Islet precursor cell (in vitro differentiated cells): ENCODE results near the gene GALNT1.

ENCODE experiments used
- DNase-seq: peaks from one replicate; pipeline ENCODE4 v3.0.0-alpha.2; 2018

The GALNT1 gene

DNA sequence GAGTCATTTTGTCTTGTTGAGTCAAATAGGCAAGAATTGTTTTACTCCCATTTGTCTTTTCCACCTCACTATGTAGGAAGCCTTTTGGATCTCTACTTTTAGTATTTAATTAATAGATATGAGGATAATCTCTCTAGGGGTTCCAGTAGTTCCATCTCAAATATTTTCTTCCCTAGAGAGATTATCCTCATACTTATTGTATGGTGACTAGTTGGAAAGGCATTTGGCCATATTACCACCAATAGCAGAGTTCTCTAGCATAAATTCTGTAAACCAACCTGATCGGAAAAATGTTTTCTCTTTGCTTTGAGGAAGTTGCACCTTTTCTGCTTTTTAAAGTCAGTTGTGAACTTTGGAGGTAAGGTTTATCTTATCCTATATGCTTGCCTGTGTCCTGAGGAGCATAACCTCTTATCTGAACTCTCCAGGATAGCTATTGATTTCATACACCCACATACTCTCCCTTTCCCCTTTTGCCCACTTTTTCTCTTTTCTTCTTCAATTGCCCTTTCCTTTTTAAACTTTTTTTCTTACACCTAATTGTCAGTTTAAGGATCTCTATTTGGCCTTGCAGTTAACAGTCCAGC is 100.8 kb downstream of the GALNT1 start:
- DNase-seq = no peak

DNA sequence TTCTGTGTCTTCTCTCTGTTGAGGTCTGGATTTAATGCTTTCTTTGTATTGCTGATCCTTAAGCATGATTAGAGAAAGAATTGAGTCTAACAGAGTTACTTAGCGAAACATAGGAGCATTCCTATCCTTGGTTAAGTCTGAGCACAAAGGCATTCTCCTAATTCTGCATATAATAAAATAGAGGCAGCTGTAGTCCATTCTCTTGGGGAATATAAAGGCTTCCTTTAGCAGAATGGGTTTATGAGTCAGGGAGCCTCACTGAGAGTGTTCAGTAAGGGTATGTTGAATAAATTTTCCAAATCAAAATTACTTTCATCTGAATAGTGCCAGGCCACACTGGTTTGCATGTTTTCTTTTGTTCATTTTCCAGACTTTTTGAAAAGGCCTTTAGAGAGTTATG is 101.5 kb downstream of the GALNT1 start:
- DNase-seq = no peak

DNA sequence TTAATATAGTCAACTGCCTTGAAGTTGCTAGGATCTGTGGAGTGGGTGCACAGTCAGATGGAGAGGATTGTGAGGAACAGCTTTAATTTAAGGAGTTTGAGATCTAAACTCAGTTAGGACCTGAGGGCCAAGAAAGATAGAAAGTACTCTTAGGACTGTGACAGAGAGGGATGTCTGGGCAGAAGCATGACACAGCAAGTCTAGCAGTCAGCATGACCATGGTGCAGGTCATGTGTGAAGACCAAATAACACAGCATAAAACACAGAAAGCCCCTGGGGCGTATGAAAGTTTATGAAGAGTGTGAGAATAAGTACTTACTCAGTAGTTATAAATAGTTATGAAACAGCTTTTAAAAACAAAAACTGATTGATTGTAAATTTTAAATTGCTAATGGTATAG is 107.2 kb downstream of the GALNT1 start:
- DNase-seq = no peak

DNA sequence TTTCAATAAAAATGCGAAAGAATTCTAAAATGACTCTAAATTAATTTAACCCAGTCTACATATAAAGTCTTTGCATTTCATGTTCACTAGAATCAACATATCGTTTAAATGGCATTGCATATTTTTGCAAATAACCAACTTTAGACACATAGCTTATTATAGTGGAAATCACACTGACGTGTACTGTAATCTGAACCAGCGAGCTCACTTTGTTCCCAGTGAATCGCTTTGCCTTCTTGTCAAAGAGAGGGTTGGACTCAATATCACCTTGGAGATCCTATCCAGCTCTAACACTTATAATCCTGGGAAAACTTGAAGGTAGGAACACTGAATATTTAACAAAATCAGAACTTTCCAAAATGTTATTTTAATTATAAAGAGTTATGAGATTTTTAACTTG is 108.2 kb downstream of the GALNT1 start:
- no peak for DNase-seq

DNA sequence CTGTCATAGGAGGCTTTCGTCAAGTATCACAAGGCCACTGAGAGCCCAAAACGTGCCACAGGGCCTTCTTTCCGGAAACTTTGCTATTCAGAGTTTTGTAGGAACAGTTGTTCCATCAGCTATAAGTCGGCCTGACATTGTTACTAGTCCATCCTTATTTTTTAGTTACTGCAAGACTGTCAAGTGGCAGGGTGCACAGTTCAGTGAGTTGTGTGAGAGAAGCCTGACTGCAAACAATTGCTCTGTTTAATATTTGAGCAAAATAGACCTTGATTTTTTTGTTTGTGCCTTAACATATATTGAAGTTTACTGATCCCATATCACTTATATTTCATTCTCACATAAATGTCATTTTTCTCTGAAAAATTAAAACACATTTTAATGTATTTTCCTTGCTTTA is 110.1 kb downstream of the GALNT1 start:
- DNase-seq = no peak

DNA sequence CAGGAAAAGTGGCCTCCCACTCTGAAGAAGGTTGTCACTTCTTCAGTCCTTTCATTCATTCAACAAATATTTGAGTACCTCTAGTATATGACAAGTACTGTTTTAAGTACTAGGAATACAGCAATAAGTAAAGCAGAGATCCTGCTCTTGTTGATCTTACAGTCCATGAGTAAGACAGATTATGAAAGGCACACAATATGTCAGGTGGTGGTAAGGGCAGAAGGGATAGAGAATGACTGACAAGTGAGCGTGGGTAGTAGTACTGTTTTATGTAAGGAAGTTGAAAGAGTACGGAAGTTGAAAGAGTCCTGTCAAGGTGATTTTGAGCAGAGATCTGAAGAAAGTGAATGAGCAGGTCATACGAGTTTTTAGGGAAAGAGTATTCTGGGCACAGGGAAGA is 111.3 kb downstream of the GALNT1 start:
- DNase-seq = no peak

DNA sequence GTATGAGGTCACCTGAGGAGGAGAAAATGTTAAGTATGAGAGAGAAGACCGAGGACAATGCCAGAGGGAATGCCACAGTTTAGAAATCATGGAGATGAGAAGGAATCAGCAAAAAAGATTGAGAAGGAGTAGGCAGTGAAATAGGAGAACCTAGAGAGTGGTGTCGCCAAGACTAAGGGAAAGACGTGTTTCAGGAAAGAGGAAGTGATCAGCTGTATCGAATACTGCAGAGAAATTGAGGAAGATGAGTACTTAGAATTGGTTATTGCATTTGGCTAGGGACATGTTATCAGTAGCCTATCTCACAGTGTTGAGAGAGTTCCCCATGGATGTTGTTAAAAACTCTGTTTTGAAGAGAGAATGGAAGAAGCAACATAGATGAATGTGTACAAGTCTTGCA is 112.3 kb downstream of the GALNT1 start:
- no peak for DNase-seq

DNA sequence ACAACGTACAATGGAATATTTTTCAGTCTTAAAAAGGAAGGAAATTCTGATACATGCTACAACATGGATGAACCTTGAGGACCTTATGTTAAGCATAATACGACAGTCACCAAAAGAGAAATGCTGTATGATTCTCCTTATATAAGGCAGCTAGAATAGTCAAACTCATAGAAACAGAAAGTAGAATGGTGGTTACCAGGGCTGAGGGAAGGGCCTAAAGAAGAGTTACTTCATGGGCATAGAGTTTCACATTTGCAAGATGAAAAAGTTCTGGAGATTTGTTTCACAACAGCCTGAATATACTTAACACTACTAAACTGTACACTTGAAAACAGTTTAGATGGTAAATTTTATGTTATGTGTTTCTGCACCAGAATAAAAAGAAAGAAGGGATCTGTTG is 113.3 kb downstream of the GALNT1 start:
- DNase-seq = no peak

DNA sequence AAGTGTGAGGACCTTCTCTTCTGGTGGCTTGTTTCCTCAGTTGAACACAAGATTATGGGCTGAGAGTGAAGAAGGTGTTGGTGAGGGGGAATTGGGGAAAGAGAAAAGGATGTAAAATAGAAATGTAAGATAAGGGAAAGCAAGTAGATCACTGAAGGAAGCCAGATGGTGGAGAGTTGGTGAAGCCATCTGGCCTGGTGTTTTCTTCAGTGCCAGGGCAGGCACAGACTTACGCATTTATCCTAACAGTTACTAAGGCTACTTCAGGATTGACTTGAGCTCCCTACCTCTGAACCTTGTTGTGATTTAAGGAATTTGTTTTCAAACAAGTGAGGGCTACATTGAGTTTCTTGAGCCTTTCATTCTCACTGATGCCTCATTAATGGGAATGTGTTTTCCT is 113.8 kb downstream of the GALNT1 start:
- DNase-seq = no peak

DNA sequence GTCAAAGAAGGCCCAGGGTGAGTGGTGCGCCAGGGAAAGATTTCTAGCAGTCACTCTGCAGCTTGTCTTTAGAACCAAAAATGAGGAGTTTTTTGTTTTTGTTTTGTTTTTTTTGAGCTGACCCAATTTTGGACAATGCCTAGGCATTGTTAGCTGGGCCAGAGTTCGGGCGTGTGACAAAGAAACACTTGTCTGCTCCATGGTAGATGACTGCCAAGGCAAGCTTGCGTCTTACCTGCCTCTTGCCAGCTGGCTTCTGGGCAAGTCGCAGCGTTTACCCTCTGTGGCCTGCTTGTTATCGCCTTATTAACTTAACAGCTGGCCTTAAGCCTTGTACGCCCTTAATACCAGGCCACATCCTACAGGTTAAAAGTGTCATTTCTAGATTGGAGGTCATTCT is 114.3 kb downstream of the GALNT1 start:
- DNase-seq = no peak

DNA sequence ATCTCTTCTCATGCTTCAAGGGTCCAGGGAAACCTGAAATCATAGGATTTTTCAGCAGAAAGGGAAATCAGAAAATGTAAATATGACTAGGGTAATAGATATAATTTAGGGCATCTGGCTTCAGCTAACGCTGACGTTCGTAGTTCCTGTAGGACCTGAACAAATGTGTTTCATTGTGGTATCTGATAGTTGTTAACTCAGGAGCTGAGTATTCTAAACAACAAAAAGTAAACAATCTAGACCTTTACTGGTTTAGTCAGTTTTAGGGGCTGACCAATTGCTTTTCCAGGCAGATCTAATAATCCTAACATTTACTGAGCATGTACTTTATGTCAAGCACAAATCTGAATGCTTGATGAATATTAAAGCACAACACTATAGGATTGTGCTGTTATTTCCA is 114.8 kb downstream of the GALNT1 start:
- no peak for DNase-seq

DNA sequence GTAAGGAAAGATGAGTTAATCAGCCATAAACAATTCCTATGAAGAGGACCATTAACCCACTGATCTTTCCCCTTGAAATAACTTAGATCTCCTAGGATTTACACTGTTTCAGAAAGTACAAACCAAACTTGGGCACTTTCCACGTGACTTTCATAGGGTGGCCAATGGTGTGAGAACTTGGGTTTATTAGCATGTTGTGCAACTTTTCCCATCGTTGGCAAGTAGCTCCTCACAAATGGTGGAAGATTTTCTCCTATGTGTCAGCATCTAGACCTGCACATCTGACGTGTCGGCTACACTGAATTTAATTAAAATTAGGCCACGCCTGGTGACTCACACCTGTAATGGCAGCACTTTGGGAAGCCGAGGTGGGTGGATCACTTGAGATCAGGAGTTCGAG is 116.3 kb downstream of the GALNT1 start:
- no peak for DNase-seq

DNA sequence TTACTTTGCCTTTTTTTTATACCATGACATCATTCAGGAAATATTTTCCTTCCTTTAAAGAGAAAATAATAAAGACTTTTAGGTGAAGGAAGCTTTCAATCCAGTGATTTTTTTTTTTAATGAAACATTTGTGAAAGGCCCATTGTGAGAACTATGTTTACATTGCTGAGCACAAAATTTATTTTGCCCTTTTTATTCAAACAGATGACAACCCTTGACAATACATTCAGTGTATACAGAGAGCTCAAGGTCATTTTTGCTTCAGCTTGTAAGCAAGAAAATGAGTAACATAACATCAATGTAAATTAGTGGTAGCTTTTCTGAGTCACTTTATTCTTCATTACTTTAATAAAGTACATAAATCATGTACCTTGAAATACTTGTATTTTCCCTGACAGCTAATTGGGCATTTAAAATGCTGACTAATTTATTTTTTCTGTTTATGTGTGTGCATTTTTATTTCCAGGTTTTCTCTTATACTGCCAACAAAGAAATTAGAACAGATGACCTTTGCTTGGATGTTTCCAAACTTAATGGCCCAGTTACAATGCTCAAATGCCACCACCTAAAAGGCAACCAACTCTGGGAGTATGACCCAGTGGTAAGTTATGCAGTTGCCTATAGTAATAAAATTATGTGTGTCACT is 121.6 kb downstream of the GALNT1 start:
- DNase-seq = no peak

DNA sequence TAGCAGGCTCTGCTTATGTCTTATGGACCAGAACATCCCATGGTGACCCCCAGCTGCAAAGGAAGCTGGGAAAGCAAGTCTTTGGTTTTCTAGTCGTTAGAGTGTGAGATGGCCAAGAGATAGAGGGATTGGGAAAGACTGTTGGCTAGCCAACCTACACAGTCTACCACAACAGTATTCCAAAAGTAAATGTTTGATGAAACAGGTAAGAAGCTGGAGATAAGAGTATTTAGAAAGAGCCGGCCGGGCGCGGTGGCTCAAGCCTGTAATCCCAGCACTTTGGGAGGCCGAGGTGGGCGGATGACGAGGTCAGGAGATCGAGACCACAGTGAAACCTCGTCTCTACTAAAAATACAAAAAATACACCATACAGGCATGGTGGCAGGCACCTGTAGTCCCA is 124.4 kb downstream of the GALNT1 start:
- no peak for DNase-seq

DNA sequence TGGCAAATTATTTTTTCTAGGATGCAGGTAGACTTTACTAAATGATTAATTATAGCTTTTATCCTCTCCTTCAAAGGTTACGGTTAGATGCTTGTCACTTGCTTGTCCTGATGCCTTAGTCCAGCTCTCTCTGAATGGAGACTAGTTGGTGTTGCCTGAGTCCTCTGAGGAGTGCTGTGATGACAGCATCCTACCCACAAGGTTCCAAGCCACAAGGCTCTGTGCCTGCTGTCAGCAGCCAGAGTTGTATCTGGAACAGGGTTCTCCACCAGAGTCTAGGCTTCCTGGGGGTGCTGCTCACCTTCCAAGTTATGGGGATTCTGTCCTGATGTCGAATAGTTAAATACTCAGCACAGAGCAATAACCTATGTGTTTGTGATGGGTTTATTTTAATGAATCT is 125.7 kb downstream of the GALNT1 start:
- no peak for DNase-seq

DNA sequence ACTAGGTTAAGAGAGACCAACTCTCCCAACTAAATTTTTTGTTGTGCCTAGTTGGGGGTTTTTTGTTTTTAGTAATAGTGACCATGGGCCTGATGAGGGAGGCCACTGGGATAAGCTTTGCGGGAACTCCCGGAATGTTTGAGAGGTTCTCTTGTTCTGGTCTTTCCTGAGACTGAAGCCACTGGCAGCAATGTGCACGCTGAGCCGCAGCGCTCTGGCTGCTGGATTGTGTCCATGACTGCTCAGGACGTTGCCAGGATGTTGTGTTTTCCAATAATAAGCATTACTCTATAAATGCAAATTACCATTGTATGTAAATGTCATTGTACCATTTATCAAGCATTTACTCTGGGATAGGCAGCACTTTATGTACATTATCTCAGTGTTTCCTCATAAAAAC is 126.1 kb downstream of the GALNT1 start:
- DNase-seq = no peak

DNA sequence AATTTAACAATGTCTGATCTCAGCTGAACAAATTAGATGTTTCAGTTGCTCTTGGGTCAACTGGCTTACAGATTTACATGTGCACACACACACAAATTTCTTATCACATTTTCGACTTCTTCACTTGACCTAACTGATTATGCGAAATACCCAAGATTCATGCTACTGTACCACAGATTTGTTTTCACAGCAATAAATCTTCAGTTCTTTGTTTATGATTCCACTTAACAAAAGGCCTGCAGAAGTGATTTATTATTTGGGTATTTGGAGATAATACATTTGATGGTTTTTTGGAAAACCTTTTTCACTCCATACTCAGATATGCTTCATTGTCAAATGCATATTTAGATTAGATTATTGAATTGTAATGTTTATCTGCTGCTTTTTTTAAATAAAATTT is 129.0 kb downstream of the GALNT1 start:
- no peak for DNase-seq

DNA sequence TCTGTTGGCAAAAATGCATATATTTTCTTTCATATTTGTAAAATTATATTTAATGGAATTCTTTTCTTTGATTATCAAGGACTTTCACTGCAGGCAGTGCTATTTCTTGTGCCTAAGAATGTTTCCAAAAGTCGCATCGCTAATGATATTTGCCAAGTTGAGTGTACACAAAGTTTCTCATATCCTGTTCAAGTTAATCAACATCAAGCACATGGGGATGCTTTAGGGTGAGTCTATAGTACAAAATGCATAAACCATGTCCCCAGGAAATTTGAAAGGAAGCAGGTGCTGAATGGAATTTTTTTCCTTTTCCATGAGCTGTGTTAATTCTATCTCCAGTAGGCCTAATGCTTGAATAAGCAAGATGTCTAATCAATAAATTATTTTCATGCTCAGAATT is 129.7 kb downstream of the GALNT1 start:
- no peak for DNase-seq

DNA sequence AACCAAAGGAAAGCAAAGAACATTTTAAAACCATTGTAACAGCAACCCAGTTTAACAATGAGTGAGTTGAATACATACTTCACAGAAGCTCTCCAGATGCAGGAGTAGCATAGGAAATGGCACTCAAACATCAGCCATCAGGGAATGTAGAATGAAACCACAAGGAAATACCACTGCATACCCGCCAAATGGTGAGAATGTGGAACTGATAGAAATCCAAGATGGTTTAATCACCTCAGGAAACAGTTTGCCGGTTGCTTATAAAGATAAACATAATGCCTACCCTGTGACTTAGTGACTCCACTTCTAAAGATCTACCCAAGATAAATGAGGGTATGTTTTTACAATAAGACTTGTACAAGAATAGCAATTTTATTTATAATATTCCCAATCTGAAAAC is 132.0 kb downstream of the GALNT1 start:
- no peak for DNase-seq

DNA sequence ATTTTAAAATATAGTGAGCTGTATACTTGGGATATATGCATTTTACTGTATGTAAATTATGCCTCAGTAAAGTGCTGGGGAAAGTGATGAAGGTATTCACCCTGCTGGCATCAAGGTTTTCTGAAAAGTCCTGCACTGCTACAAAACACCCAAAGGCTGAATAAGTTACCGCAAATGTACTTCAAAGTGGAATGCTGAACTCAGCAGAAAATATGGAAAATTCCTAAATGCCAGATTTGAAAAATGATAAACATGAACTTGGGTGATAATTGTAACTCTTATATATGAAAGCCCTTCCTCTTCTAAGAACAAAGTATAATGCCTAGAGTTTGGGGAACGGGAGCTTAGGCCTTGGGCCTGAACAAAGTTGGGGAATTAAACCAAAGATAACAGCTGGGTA is 133.0 kb downstream of the GALNT1 start:
- no peak for DNase-seq

DNA sequence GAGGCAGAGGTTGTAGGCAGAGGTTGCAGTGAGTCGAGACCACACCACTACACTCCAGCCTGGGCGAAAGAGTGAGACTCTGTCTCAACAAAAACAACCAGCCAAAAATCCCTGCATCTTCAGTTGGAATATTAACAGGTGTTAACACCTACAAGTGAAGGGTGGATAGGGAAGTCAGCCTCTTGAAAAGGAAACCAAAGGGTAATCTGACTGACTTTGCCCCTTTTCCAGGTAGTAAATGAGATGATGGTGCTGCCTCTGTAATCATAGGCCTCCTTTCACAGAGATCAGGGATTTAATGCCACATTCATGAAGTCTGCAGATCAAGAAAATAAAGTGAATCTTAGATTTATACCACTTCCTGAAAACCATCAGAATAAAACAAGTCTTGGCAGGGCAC is 133.6 kb downstream of the GALNT1 start:
- DNase-seq = no peak

DNA sequence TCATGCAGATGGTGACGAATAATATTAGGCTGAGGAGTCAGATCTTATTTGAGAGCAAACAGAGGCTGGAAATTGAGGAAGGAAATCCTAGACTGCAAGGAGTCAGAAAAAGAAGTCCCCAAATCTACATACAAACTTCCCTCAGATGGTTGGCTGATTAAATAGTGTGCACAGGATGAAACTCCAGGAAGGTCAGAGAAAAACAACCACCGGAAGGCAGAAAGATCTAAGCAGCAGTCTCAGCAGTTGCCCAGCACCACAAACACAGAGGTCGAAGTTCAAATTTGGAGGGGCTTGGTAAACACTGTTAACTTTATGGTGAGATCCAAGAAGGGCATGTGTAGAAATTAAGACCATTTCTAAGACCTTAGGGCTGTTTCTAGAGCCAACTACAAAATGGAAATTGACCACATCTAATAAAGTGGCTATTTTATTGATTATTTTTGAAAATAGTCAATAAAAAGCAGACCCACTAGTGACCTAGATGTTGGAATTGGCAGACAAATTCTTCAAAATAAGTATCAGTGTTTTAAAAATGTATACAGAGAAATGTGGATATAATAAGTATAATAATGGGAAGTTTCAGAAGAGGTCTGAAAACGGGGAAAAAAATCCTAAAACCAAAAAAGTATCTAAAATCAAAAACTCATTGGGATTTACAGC is 134.8 kb downstream of the GALNT1 start:
- DNase-seq = no peak

DNA sequence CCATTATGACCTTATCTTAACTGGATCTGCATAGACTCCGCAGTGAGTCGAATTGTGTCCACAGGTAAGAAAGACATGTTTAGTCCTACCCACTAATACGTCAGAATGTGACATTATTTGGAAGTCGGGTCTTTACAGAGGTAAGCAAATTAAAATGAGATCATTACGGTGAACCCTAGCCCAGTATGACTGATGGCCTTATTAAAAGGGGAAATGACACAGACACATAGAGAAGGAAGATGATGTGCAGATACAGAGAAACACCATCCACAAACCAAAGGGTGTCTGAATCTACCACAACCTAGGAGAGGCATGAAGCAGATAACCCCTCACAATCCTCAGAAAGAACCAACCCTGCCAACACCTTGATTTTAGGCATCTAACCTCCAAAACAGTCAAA is 135.6 kb downstream of the GALNT1 start:
- no peak for DNase-seq

DNA sequence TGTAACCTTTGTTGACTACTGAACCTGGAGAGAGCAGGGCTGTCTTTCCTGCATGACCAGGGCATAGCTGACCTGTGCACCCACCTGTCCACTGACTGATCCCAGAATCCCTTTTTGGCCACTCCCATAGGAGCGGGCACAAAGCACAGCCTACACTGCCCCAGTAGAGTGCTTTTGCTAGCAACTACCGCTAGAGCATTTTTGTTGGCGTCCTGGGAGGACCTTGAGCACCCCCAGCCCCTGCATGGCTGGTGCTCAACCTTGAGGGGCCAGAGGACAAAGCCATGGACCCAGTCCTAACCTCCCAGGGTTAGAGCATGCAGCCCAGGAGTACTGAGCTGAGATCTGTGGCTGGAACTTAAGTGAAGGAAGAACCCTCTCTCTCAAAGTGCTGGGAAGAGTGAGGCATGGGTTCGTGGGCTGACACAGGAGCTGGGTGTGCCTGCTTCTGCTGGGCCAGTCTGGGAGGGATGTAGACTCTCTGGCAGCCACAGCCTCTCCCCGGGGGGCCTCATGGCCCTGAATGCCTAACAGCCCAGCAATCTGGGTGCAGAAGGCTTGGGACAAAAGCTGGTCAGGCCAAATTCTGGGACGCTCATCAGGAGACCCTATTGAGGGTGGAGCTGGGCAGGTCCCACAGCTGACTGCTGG is 140.0 kb downstream of the GALNT1 start:
- no peak for DNase-seq
